Spleen (tissue), 7 donors: ENCODE results near the gene CADPS2.

Experiments used
- CTCF ChIP-seq, 11 experiments: fragments of 200-600 bp in 7 of 11; fragments of 450-650 bp in 4 of 11; sonication (generic) in 4 of 11; IDR thresholded peaks in 8 of 11; conservative IDR thresholded peaks in 3 of 11; 1 replicate in 7 of 11; 2 replicates in 4 of 11; pipeline versions ENCODE4 v1.4.0 to v1.8.0; 2016 to 2021; ENCODE audit warnings: antibody characterized with exemption in 11 of 11, inconsistent platforms in 4 of 11, mild to moderate bottlenecking in 1 of 11
- POLR2A ChIP-seq, 3 donors: fragments of 450-650 bp; IDR thresholded peaks; one replicate each; pipeline ENCODE4 v1.5.1; 2017; ENCODE audit warnings: antibody characterized with exemption in 3 of 3, mild to moderate bottlenecking in 1 of 3
- POLR2AphosphoS5 ChIP-seq, 3 donors: sonication (generic); formaldehyde crosslinking; IDR thresholded peaks; one replicate each; pipeline ENCODE4 v1.5.1; 2017; ENCODE audit warnings: antibody characterized with exemption in 3 of 3
- donor health status: DM: no; HTN: no; CAD: no; lungs with moderate emphysema.
- donor health status: DM: no; HTN: no; CAD: no.
- donor health status: DM: no; HTN: no; CAD: no.

DNA sequence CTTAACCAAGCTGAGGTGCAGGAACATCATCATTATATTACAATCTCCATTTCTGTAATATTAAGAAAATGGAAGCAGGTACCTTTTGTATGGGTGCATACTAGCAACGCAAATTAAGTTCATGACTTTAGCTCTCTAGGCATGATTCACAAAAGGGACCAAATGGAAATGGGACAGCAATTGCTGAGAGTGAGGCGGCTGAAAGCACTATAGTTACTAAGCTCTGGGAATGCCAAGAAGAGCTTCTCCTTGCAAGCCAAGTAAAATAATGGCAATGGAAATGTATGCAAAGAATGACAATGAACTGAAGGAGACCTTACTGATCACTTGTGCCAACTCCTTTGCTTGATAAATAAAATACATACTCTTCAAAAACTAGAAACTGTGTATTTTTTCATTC is 147.3 kb downstream of the CADPS2 start:
- TF ChIP-seq CTCF (IDR thresholded peaks at IDR 0.05 in 8 of 11, conservative IDR thresholded peaks at IDR 0.05 in 3 of 11): no peak
- no peak for TF ChIP-seq POLR2AphosphoS5 (IDR thresholded peaks at IDR 0.05)
- TF ChIP-seq POLR2A (IDR thresholded peaks at IDR 0.05): no peak
